GM23338 (cell line): Measurements from ENCODE around the gene SERPINA1. TPM values are rescaled to one million over a fixed set of nuclear protein-coding genes. Genes with fewer than 3 reads are reported as not detected.

ENCODE experiments used
- ATAC-seq: fragments of 200-7000 bp; cut with Tn5 transposase; 3 replicates; pipeline ENCODE4 v1.9.1; 2020
- DNase-seq: peaks from one replicate; pipeline ENCODE4 v3.0.0-alpha.2; 2015; ENCODE audit warnings: low spot score
- H2AFZ ChIP-seq: fragments of 200-600 bp; sonication (generic); 2 replicates; pipeline ENCODE4 v1.8.0; 2016; ENCODE audit warnings: antibody characterized with exemption, mild to moderate bottlenecking, moderate library complexity
- H3F3A ChIP-seq: fragments of 200-600 bp; sonication (generic); replicated peaks from 2 replicates; pipeline ENCODE4 v1.8.0; 2017; ENCODE audit warnings: antibody characterized with exemption, mixed run types, low read depth
- H3K27ac ChIP-seq: fragments of 200-600 bp; sonication (generic); 2 replicates; pipeline ENCODE4 v1.6.1; 2016; ENCODE audit warnings: low read depth
- H3K27me3 ChIP-seq: fragments of 200-600 bp; sonication (generic); 2 replicates; pipeline ENCODE4 v1.8.0; 2016; ENCODE audit warnings: mild to moderate bottlenecking, mixed run types, moderate library complexity; ENCODE audit not compliant: insufficient read depth
- H3K36me3 ChIP-seq: fragments of 200-600 bp; sonication (generic); 2 replicates; pipeline ENCODE4 v1.8.0; 2016; ENCODE audit warnings: mild to moderate bottlenecking; ENCODE audit not compliant: insufficient read depth
- H3K4me1 ChIP-seq: fragments of 200-600 bp; sonication (generic); 2 replicates; pipeline ENCODE4 v1.8.0; 2016; ENCODE audit warnings: mild to moderate bottlenecking, moderate library complexity; ENCODE audit not compliant: insufficient read depth
- H3K4me2 ChIP-seq: fragments of 200-600 bp; sonication (generic); 2 replicates; pipeline ENCODE4 v1.7.1; 2017; ENCODE audit warnings: mixed run types
- H3K4me3 ChIP-seq: fragments of 200-600 bp; sonication (generic); 2 replicates; pipeline ENCODE4 v1.6.1; 2016; ENCODE audit warnings: mixed run types
- H3K79me2 ChIP-seq: fragments of 200-600 bp; sonication (generic); replicated peaks from 2 replicates; pipeline ENCODE4 v1.8.0; 2017; ENCODE audit warnings: mild to moderate bottlenecking; ENCODE audit not compliant: insufficient read depth
- H3K9me2 ChIP-seq: fragments of 200-600 bp; sonication (generic); 2 replicates; pipeline ENCODE4 v1.8.0; 2017; ENCODE audit not compliant: insufficient read depth
- H4K20me1 ChIP-seq: fragments of 200-600 bp; sonication (generic); replicated peaks from 2 replicates; pipeline ENCODE4 v1.8.0; 2017; ENCODE audit warnings: mild to moderate bottlenecking; ENCODE audit not compliant: insufficient read depth
- H3K27ac Mint-ChIP-seq: 2 replicates; pipeline ENCODE4 v1.8.0; 2020; ENCODE audit warnings: inconsistent platforms, mild to moderate bottlenecking, moderate library complexity, mixed read lengths
- H3K27me3 Mint-ChIP-seq: 3 replicates; pipeline ENCODE4 v1.8.0; 2022; ENCODE audit warnings: low read depth, mild to moderate bottlenecking, moderate library complexity, mixed read lengths, inconsistent platforms; ENCODE audit not compliant: insufficient read depth, poor library complexity
- H3K36me3 Mint-ChIP-seq: 3 replicates; pipeline ENCODE4 v1.8.0; 2021; ENCODE audit warnings: low read depth, mild to moderate bottlenecking, inconsistent platforms, moderate library complexity, mixed read lengths
- H3K4me1 Mint-ChIP-seq: 3 replicates; pipeline ENCODE4 v1.8.0; 2020; ENCODE audit warnings: mild to moderate bottlenecking, inconsistent platforms, mixed read lengths
- H3K4me3 Mint-ChIP-seq: 3 replicates; pipeline ENCODE4 v1.8.0; 2021; ENCODE audit warnings: moderate library complexity, mild to moderate bottlenecking, inconsistent platforms, mixed read lengths
- H3K9me3 Mint-ChIP-seq: 3 replicates; pipeline ENCODE4 v1.8.0; 2020; ENCODE audit warnings: moderate library complexity, mild to moderate bottlenecking, inconsistent platforms, mixed read lengths
- CREB1 ChIP-seq: fragments of 250-450 bp; sonication (Bioruptor Pico); IDR thresholded peaks from 2 replicates; pipeline ENCODE4 v1.5.0; 2020; ENCODE audit warnings: low read depth, mild to moderate bottlenecking, moderate library complexity
- CTCF ChIP-seq, 2 experiments: fragments of 200-600 bp in 1 of 2; sonication (generic) in 1 of 2; conservative IDR thresholded peaks; 2 replicates each; pipeline versions ENCODE4 v1.5.1 to v1.6.1; 2016 to 2017; ENCODE audit warnings: antibody characterized with exemption in 2 of 2, low read depth in 2 of 2, mild to moderate bottlenecking in 2 of 2, moderate library complexity in 1 of 2
- EZH2 ChIP-seq: fragments of 200-600 bp; sonication (generic); IDR thresholded peaks from one replicate; pipeline ENCODE4 v1.8.0; 2017; ENCODE audit warnings: antibody characterized with exemption, mild to moderate bottlenecking, low read depth; ENCODE audit not compliant: unreplicated experiment
- EZH2phosphoT487 ChIP-seq: fragments of 200-600 bp; sonication (generic); IDR thresholded peaks from one replicate; pipeline ENCODE4 v1.8.1; 2018; ENCODE audit warnings: antibody characterized with exemption; ENCODE audit not compliant: unreplicated experiment
- JUNB ChIP-seq: IDR thresholded peaks from one replicate; pipeline ENCODE4 v1.6.1; 2016; ENCODE audit warnings: antibody characterized with exemption; ENCODE audit not compliant: unreplicated experiment
- NANOG ChIP-seq: IDR thresholded peaks from 2 replicates; pipeline ENCODE4 v1.6.1; 2016; ENCODE audit warnings: antibody characterized with exemption, borderline replicate concordance
- POLR2AphosphoS5 ChIP-seq: IDR thresholded peaks from 2 replicates; pipeline ENCODE4 v1.6.1; 2016; ENCODE audit warnings: antibody characterized with exemption, low read depth
- REST ChIP-seq: IDR thresholded peaks from one replicate; pipeline ENCODE4 v1.6.1; 2018; ENCODE audit warnings: antibody characterized with exemption; ENCODE audit not compliant: unreplicated experiment
- STAT1 ChIP-seq: IDR thresholded peaks from one replicate; pipeline ENCODE4 v1.6.1; 2016; ENCODE audit warnings: antibody characterized with exemption; ENCODE audit not compliant: unreplicated experiment
- ZNF114 ChIP-seq: fragments of 250-450 bp; sonication (Bioruptor Pico); IDR thresholded peaks from 2 replicates; pipeline ENCODE4 v1.5.0; 2020; ENCODE audit warnings: mild to moderate bottlenecking, moderate library complexity
- ZNF331 ChIP-seq: fragments of 250-450 bp; sonication (Bioruptor Pico); IDR thresholded peaks from 2 replicates; pipeline ENCODE4 v1.5.0; 2020; ENCODE audit warnings: low read depth, mild to moderate bottlenecking, moderate library complexity
- ZNF462 ChIP-seq: fragments of 250-450 bp; sonication (Bioruptor Pico); IDR thresholded peaks from 2 replicates; pipeline ENCODE4 v1.5.0; 2020; ENCODE audit warnings: mild to moderate bottlenecking, moderate library complexity
- polyA plus RNA-seq: library from polyadenylated mRNA; unstranded; fragments of >200 nt; fragmentation: Nextera tagmentation; extraction: Ambion mirVana; gene quantifications from 2 replicates; pipeline ENCODE4 v1.2.1, GENCODE V29; 2016
- total RNA-seq: library from RNA; depleted of rRNA; stranded (reverse); fragments of >200 nt; shearing (Covaris generic); gene quantifications from 2 replicates; pipeline ENCODE4 v1.2.3, GENCODE V29; 2014
- TF ChIP-seq, protein P1 (sequence below): IDR thresholded peaks from 2 replicates; pipeline ENCODE4 v1.6.1; 2016; ENCODE audit warnings: antibody characterized with exemption

Gene SERPINA1
- total and polyA plus RNA-seq, 2 experiments from 2014 or later: not detected

- Histone ChIP-seq H3K4me2 (no peak overlapping the region), H3K4me3 (no peak overlapping the region), H3K36me3 (no peaks in the 10 kb centered on the region), H2AFZ (no peak overlapping the region), H3K9me2 (peaks cover 11% of the 10 kb centered on the region), H4K20me1 (no peaks in the 10 kb centered on the region), H3K27me3 (no peaks in the 10 kb centered on the region), H3K79me2 (no peaks in the 10 kb centered on the region), H3K27ac (no peak overlapping the region), H3K4me1 (no peaks in the 10 kb centered on the region), H3F3A (no peaks in the 10 kb centered on the region)
- ATAC-seq (no peak), DNase-seq (no peak)
- no peak overlapping the region for H3K27ac Mint-ChIP-seq
- TF ChIP-seq STAT1 (no peak), ZNF462 (CRISPR knock-in tag) (no peak), REST (no peak), NANOG (no peak), ZNF331 (CRISPR knock-in tag) (no peak), POLR2AphosphoS5 (no peak), ZNF114 (CRISPR knock-in tag) (no peak), JUNB (no peak), CREB1 (CRISPR knock-in tag) (no peak), CTCF (conservative IDR thresholded peaks at IDR 0.05; ENCODE audit: low read depth in 2 of 2) (no peak), EZH2phosphoT487 (no peak), EZH2 (no peak)
- TF ChIP-seq, protein P1, sequence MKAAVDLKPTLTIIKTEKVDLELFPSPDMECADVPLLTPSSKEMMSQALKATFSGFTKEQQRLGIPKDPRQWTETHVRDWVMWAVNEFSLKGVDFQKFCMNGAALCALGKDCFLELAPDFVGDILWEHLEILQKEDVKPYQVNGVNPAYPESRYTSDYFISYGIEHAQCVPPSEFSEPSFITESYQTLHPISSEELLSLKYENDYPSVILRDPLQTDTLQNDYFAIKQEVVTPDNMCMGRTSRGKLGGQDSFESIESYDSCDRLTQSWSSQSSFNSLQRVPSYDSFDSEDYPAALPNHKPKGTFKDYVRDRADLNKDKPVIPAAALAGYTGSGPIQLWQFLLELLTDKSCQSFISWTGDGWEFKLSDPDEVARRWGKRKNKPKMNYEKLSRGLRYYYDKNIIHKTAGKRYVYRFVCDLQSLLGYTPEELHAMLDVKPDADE: no peak
- H3K27me3 Mint-ChIP-seq: no peaks in the 10 kb centered on the region
- H3K9me3 Mint-ChIP-seq: peaks cover under 1% of the 10 kb centered on the region; the same call in 1 of the 3 replicates
- H3K4me1 Mint-ChIP-seq: no peaks in the 10 kb centered on the region
- no peaks in the 10 kb centered on the region for H3K36me3 Mint-ChIP-seq
- H3K4me3 Mint-ChIP-seq: no peak overlapping the region
These were observed 41.6 kb downstream of the SERPINA1 start for GRCh38 chr14:94346841-94347240.
